GM19035 (cell line): ENCODE results near the gene HEXIM1.

ENCODE experiments used
- ATAC-seq: cut with Tn5 transposase; IDR thresholded peaks from one replicate; pipeline ENCODE4 v1.9.1; 2021; ENCODE audit not compliant: unreplicated experiment

The HEXIM1 gene

GRCh38 chr17:45148183-45149036 lies at the start of gene HEXIM1:
Gene HEXIM1 (plus strand): TSS chr17:45148475. CDS start chr17:45149191, 716 bp downstream.
- ATAC-seq = peak; percentile 62

- no peak for ATAC-seq
Observed at GRCh38 chr17:45098869-45099616, 49.2 kb upstream of the HEXIM1 start.

- no peak for ATAC-seq
Observed at GRCh38 chr17:45101546-45101882, 46.8 kb upstream of the HEXIM1 start.

GRCh38 chr17:45101883-45102811 lies 46.1 kb upstream of the HEXIM1 start:
- no peak for ATAC-seq

- no peak for ATAC-seq
Observed at GRCh38 chr17:45102856-45103255, 45.4 kb upstream of the HEXIM1 start.

GRCh38 chr17:45103269-45103795 lies 44.9 kb upstream of the HEXIM1 start:
- ATAC-seq = no peak

- no peak for ATAC-seq
Observed at GRCh38 chr17:45104029-45104428, 44.2 kb upstream of the HEXIM1 start.

- no peak for ATAC-seq
Observed at GRCh38 chr17:45104497-45104896, 43.8 kb upstream of the HEXIM1 start.

GRCh38 chr17:45104907-45105624 lies 43.2 kb upstream of the HEXIM1 start:
- no peak for ATAC-seq

- no peak for ATAC-seq
Observed at GRCh38 chr17:45106096-45106495, 42.2 kb upstream of the HEXIM1 start.

GRCh38 chr17:45106582-45106981 lies 41.7 kb upstream of the HEXIM1 start:
- ATAC-seq = no peak

GRCh38 chr17:45107293-45108010 lies 40.8 kb upstream of the HEXIM1 start:
- no peak for ATAC-seq

- ATAC-seq = no peak
Observed at GRCh38 chr17:45108051-45108450, 40.2 kb upstream of the HEXIM1 start.

GRCh38 chr17:45108595-45109521 lies 39.4 kb upstream of the HEXIM1 start:
- no peak for ATAC-seq

GRCh38 chr17:45110676-45111611 lies 37.3 kb upstream of the HEXIM1 start:
- no peak for ATAC-seq

GRCh38 chr17:45111850-45112249 lies 36.4 kb upstream of the HEXIM1 start:
- ATAC-seq = no peak
